ENCODE measurements around the gene TRIM56. TPM values are rescaled to one million over a fixed set of nuclear protein-coding genes. Genes with fewer than 3 reads are reported as not detected.
"Not testable (repeated sequence)": the region's sequence is repeated elsewhere in the genome, so short reads cannot be mapped to it uniquely, and the experiment has no call there.

Gene TRIM56
- 14.3 TPM for total RNA-seq

- ATAC-seq, result peak; percentile 92
Measured at GRCh38 chr7:101085162-101085964, at the start of gene TRIM56. TRIM56 (plus strand) TSS chr7:101085481; CDS start chr7:101087313, 1,832 bp downstream.

GRCh38 chr7:101035941-101036340 lies 49.3 kb upstream of the TRIM56 start:
- no peak for ATAC-seq

- not testable (repeated sequence) for ATAC-seq
Measured at GRCh38 chr7:101041283-101041682, 44.0 kb upstream of the TRIM56 start.

- ATAC-seq, result no peak
Measured at GRCh38 chr7:101058355-101058754, 26.9 kb upstream of the TRIM56 start.

GRCh38 chr7:101059620-101059942 lies 25.7 kb upstream of the TRIM56 start:
- ATAC-seq, result no peak

GRCh38 chr7:101060992-101061391 lies 24.3 kb upstream of the TRIM56 start:
- ATAC-seq, result no peak

- ATAC-seq, result not testable (repeated sequence)
Measured at GRCh38 chr7:101064176-101064550, 21.1 kb upstream of the TRIM56 start.

- ATAC-seq, result not testable (repeated sequence)
Measured at GRCh38 chr7:101065162-101065561, 20.1 kb upstream of the TRIM56 start.

- peak; percentile 66 for ATAC-seq
Measured at GRCh38 chr7:101066141-101066832, 19.0 kb upstream of the TRIM56 start.

GRCh38 chr7:101066833-101067177 lies 18.5 kb upstream of the TRIM56 start:
- ATAC-seq, result no peak

GRCh38 chr7:101068401-101068800 lies 16.9 kb upstream of the TRIM56 start:
- no peak for ATAC-seq

- not testable (repeated sequence) for ATAC-seq
Measured at GRCh38 chr7:101071362-101072104, 13.7 kb upstream of the TRIM56 start.

GRCh38 chr7:101075646-101076045 lies 9.6 kb upstream of the TRIM56 start:
- no peak for ATAC-seq

- ATAC-seq, result not testable (repeated sequence)
Measured at GRCh38 chr7:101076183-101076582, 9.1 kb upstream of the TRIM56 start.

- ATAC-seq, result peak; percentile 94
Measured at GRCh38 chr7:101077303-101078086, 7.8 kb upstream of the TRIM56 start.

GRCh38 chr7:101081432-101081831 lies 3.8 kb upstream of the TRIM56 start:
- no peak for ATAC-seq

GRCh38 chr7:101084865-101085161 lies 468 bp upstream of the TRIM56 start:
- ATAC-seq, result no peak

- ATAC-seq, result peak; percentile 3
Measured at GRCh38 chr7:101087334-101088068, 2.2 kb downstream of the TRIM56 start.

GRCh38 chr7:101088069-101088425 lies 2.8 kb downstream of the TRIM56 start:
- no peak for ATAC-seq

- no peak for ATAC-seq
Measured at GRCh38 chr7:101088858-101089529, 3.7 kb downstream of the TRIM56 start.

GRCh38 chr7:101089876-101090275 lies 4.6 kb downstream of the TRIM56 start:
- no peak for ATAC-seq

Data from esophagus mucosa (tissue), 1 donor.